GM12878 (cell line): ENCODE results near the gene GSE1. TPM values are rescaled to one million over a fixed set of nuclear protein-coding genes. Genes with fewer than 3 reads are reported as not detected.

Experiments used
- ATF7 ChIP-seq: fragments of 450-650 bp; IDR thresholded peaks from 2 replicates; pipeline ENCODE4 v1.6.1; 2016; ENCODE audit warnings: low read depth, mild to moderate bottlenecking
- CHD2 ChIP-seq: IDR thresholded peaks from 2 replicates; pipeline ENCODE4 v1.6.1; 2011; ENCODE audit warnings: low read depth, low read length, improper control_type of control experiment, borderline replicate concordance
- CTCF ChIP-seq, 3 experiments: IDR thresholded peaks in 2 of 3; conservative IDR thresholded peaks in 1 of 3; 2 replicates each; pipeline ENCODE4 v1.5.1; 2011; ENCODE audit warnings: low read depth in 3 of 3, low read length in 3 of 3, mild to moderate bottlenecking in 3 of 3, control low read depth in 2 of 3, moderate library complexity in 2 of 3, inconsistent platforms in 1 of 3, mixed read lengths in 1 of 3; ENCODE audit not compliant: control insufficient read depth in 2 of 3, insufficient read depth in 1 of 3; ENCODE audit errors: extremely low read depth in 1 of 3
- FOS ChIP-seq: IDR thresholded peaks from 3 replicates; pipeline ENCODE4 v1.6.1; 2011; ENCODE audit warnings: borderline replicate concordance; ENCODE audit not compliant: insufficient read length; ENCODE audit errors: extremely low read depth
- FOXM1 ChIP-seq: IDR thresholded peaks from 2 replicates; pipeline ENCODE4 v1.6.1; 2012; ENCODE audit warnings: low read depth, mild to moderate bottlenecking, inconsistent platforms, low read length, moderate library complexity
- HCFC1 ChIP-seq: fragments of 150-350 bp; IDR thresholded peaks from 2 replicates; pipeline ENCODE4 v1.6.1; 2014; ENCODE audit warnings: low read length
- HDAC6 ChIP-seq: fragments of 200-600 bp; sonication (generic); IDR thresholded peaks from one replicate; pipeline ENCODE4 v1.8.0; 2017; ENCODE audit warnings: antibody characterized with exemption; ENCODE audit not compliant: unreplicated experiment
- MLLT1 ChIP-seq: fragments of 450-650 bp; IDR thresholded peaks from 2 replicates; pipeline ENCODE4 v1.6.1; 2016; ENCODE audit warnings: mild to moderate bottlenecking
- MXI1 ChIP-seq: fragments of 150-350 bp; IDR thresholded peaks from 2 replicates; pipeline ENCODE4 v1.6.1; 2011; ENCODE audit warnings: low read depth, mild to moderate bottlenecking, inconsistent platforms, low read length, improper control_type of control experiment
- MYC ChIP-seq: IDR thresholded peaks from 2 replicates; pipeline ENCODE4 v1.6.1; 2011; ENCODE audit warnings: mild to moderate bottlenecking, low read length, moderate library complexity, inconsistent platforms; ENCODE audit not compliant: insufficient read depth, insufficient replicate concordance, insufficient read length, severe bottlenecking
- PAX5 ChIP-seq: IDR thresholded peaks from 2 replicates; pipeline ENCODE4 v1.6.1; 2011; ENCODE audit warnings: low read depth, low read length, borderline replicate concordance
- RUNX3 ChIP-seq: IDR thresholded peaks from 2 replicates; pipeline ENCODE4 v1.6.1; 2012; ENCODE audit warnings: low read length, inconsistent platforms
- SKIL ChIP-seq: fragments of 450-650 bp; IDR thresholded peaks from 2 replicates; pipeline ENCODE4 v1.6.1; 2017; ENCODE audit warnings: mild to moderate bottlenecking, low read depth, inconsistent platforms; ENCODE audit not compliant: poor library complexity, severe bottlenecking
- SMARCA5 ChIP-seq: fragments of 450-650 bp; IDR thresholded peaks from 2 replicates; pipeline ENCODE4 v1.6.1; 2017; ENCODE audit warnings: mild to moderate bottlenecking
- SMC3 ChIP-seq: IDR thresholded peaks from 2 replicates; pipeline ENCODE4 v1.6.1; 2011; ENCODE audit warnings: low read length, improper control_type of control experiment, borderline replicate concordance
- SREBF1 ChIP-seq: IDR thresholded peaks from 2 replicates; pipeline ENCODE4 v1.6.1; 2012; ENCODE audit warnings: mild to moderate bottlenecking, low read length
- TARDBP ChIP-seq: IDR thresholded peaks from 2 replicates; pipeline ENCODE4 v1.6.1; 2016; ENCODE audit warnings: borderline replicate concordance
- YY1 ChIP-seq: IDR thresholded peaks from 2 replicates; pipeline ENCODE4 v1.6.1; 2011; ENCODE audit warnings: low read depth, mild to moderate bottlenecking, low read length
- ZNF217 ChIP-seq: fragments of 450-650 bp; IDR thresholded peaks from 2 replicates; pipeline ENCODE4 v1.6.1; 2017; ENCODE audit warnings: antibody characterized with exemption, mild to moderate bottlenecking
- ZNF24 ChIP-seq: fragments of 450-650 bp; IDR thresholded peaks from 2 replicates; pipeline ENCODE4 v1.6.1; 2017; ENCODE audit warnings: antibody characterized with exemption, mild to moderate bottlenecking
- ZNF592 ChIP-seq: fragments of 450-650 bp; IDR thresholded peaks from 2 replicates; pipeline ENCODE4 v1.6.1; 2017; ENCODE audit warnings: mild to moderate bottlenecking, moderate library complexity
- polyA plus RNA-seq, 11 experiments: library from polyadenylated mRNA; depleted of rRNA in 4 of 11; unstranded in 6 of 11; stranded (reverse) in 5 of 11; fragments of >200 nt; fragmentation: Nextera tagmentation in 4 of 11; fragmentation: Illumina TruSeq in 1 of 11; extraction: Ambion mirVana in 4 of 11; extraction: Trizol in 1 of 11; gene quantifications; 1 replicate in 1 of 11; 2 replicates in 10 of 11; pipeline versions ENCODE4 v1.2.1 to v1.2.3, GENCODE V29; 2011 to 2016; ENCODE audit warnings: inconsistent platforms in 2 of 11, missing spikeins in 2 of 11, low read depth in 1 of 11
- total RNA-seq, 4 experiments: library from RNA; depleted of rRNA in 3 of 4; stranded (reverse); fragments of >200 nt in 3 of 4; fragmentation: Illumina TruSeq in 1 of 4; extraction: Trizol in 1 of 4; gene quantifications; 2 replicates each; pipeline versions ENCODE4 v1.2.1 to v1.2.3, GENCODE V29; 2013 to 2021

Gene GSE1
- total and polyA plus RNA-seq, 10 of the 15 experiments (the other 5 are each of a cell fraction or from before 2014, with no cell fraction given) = 4.6 to 58.7 (median 18.2) TPM

- TF ChIP-seq MYC (no peak), FOXM1 (no peak), ATF7 (no peak), SMARCA5 (peak; percentile 81; the same call in 1 of the 2 replicates), ZNF217 (0 out of 2 replicates have a peak, but pooled peaks have one; percentile 40), ZNF592 (no peak), SKIL (no peak), HDAC6 (no peak), FOS (no peak), CTCF (IDR thresholded peaks at IDR 0.05 in 2 of 3, conservative IDR thresholded peaks at IDR 0.05 in 1 of 3; ENCODE audit: control insufficient read depth in 2 of 3, extremely low read depth in 1 of 3, insufficient read depth in 1 of 3, low read depth in 3 of 3, low read length in 3 of 3) (peak; percentile 96 to 99 (median 97)), SREBF1 (no peak), MXI1 (peak; percentile 49; the same call in 1 of the 2 replicates), MLLT1 (no peak), RUNX3 (peak; percentile 61), HCFC1 (peak; percentile 23), CHD2 (no peak), ZNF24 (no peak), YY1 (peak; percentile 78; the same call in 1 of the 2 replicates), PAX5 (no peak), TARDBP (no peak), SMC3 (peak; percentile 92)
These were observed 2.5 kb upstream of the GSE1 start (continued) for GRCh38 chr16:85610446-85611193.
